WTC11 (cell line): Measurements from ENCODE around the gene BPGM.

Source experiments
- GABPB1 ChIP-seq: sonication (generic); formaldehyde crosslinking; IDR thresholded peaks from 2 replicates; pipeline ENCODE4 v1.8.1; 2023; ENCODE audit warnings: mild to moderate bottlenecking, missing genetic modification reagents
- MYBL2 ChIP-seq: sonication (generic); formaldehyde crosslinking; IDR thresholded peaks from 2 replicates; pipeline ENCODE4 v1.8.1; 2023; ENCODE audit warnings: mild to moderate bottlenecking, moderate library complexity, missing genetic modification reagents
- NFATC4 ChIP-seq: fragments of 250-450 bp; sonication (Bioruptor Pico); IDR thresholded peaks from 2 replicates; pipeline ENCODE4 v1.9.0; 2021; ENCODE audit warnings: mild to moderate bottlenecking
- NR2C2 ChIP-seq: sonication (generic); formaldehyde crosslinking; IDR thresholded peaks from 2 replicates; pipeline ENCODE4 v1.8.0; 2022; ENCODE audit warnings: mild to moderate bottlenecking, missing genetic modification reagents
- PRRX2 ChIP-seq: fragments of 250-450 bp; sonication (Bioruptor Pico); IDR thresholded peaks from 2 replicates; pipeline ENCODE4 v1.8.0; 2021; ENCODE audit warnings: mild to moderate bottlenecking
- ZNF671 ChIP-seq: fragments of 250-450 bp; sonication (Bioruptor Pico); IDR thresholded peaks from 2 replicates; pipeline ENCODE4 v1.8.0; 2021; ENCODE audit warnings: mild to moderate bottlenecking
- TF ChIP-seq, protein P1 (sequence below): fragments of 200-600 bp; IDR thresholded peaks from 2 replicates; pipeline ENCODE4 v1.8.0; 2022; ENCODE audit warnings: antibody characterized with exemption
- TF ChIP-seq, protein P2 (sequence below): sonication (generic); formaldehyde crosslinking; IDR thresholded peaks from 2 replicates; pipeline ENCODE4 v1.8.1; 2022; ENCODE audit warnings: missing genetic modification reagents, borderline replicate concordance
- TF ChIP-seq, protein P3 (sequence below): fragments of 250-450 bp; sonication (Bioruptor Pico); conservative IDR thresholded peaks from 2 replicates; pipeline ENCODE4 v1.9.0; 2021; ENCODE audit warnings: mild to moderate bottlenecking
- TF ChIP-seq, protein P4 (sequence below): sonication (generic); formaldehyde crosslinking; IDR thresholded peaks from 2 replicates; pipeline ENCODE4 v1.8.0; 2022; ENCODE audit warnings: mild to moderate bottlenecking, missing genetic modification reagents
- TF ChIP-seq, protein P5 (sequence below): sonication (generic); formaldehyde crosslinking; IDR thresholded peaks from 2 replicates; pipeline ENCODE4 v1.8.1; 2022; ENCODE audit warnings: mild to moderate bottlenecking, moderate library complexity, missing genetic modification reagents
- TF ChIP-seq, protein P6 (sequence below): sonication (generic); formaldehyde crosslinking; IDR thresholded peaks from 2 replicates; pipeline ENCODE4 v1.8.1; 2022; ENCODE audit warnings: low read depth, missing genetic modification reagents, borderline replicate concordance
- TF ChIP-seq, protein P7 (sequence below): fragments of 250-450 bp; sonication (Bioruptor Pico); IDR thresholded peaks from 2 replicates; pipeline ENCODE4 v2.1.2; 2022; ENCODE audit warnings: mild to moderate bottlenecking, moderate library complexity

DNA sequence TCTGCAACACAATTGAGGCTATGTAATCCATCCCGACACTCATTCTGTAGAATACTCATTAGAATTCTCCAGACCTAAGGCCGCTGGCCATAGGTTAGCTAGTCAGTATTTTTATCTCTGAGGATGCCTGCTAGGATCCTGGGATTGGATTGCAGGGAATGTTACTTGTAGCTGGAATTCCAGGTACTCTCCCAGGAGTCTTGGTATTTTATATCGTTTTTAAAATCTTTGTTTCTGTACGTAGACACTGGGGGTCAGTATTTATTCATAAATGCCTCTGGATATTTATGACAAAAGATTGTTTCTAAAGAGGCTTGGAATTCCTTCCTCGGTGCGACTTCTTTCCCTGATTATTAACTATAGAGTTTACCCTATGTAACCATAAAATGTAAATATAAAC lies 40.1 kb downstream of the BPGM start:
- TF ChIP-seq, protein P1, sequence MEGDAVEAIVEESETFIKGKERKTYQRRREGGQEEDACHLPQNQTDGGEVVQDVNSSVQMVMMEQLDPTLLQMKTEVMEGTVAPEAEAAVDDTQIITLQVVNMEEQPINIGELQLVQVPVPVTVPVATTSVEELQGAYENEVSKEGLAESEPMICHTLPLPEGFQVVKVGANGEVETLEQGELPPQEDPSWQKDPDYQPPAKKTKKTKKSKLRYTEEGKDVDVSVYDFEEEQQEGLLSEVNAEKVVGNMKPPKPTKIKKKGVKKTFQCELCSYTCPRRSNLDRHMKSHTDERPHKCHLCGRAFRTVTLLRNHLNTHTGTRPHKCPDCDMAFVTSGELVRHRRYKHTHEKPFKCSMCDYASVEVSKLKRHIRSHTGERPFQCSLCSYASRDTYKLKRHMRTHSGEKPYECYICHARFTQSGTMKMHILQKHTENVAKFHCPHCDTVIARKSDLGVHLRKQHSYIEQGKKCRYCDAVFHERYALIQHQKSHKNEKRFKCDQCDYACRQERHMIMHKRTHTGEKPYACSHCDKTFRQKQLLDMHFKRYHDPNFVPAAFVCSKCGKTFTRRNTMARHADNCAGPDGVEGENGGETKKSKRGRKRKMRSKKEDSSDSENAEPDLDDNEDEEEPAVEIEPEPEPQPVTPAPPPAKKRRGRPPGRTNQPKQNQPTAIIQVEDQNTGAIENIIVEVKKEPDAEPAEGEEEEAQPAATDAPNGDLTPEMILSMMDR = no peak
- TF ChIP-seq, protein P2, sequence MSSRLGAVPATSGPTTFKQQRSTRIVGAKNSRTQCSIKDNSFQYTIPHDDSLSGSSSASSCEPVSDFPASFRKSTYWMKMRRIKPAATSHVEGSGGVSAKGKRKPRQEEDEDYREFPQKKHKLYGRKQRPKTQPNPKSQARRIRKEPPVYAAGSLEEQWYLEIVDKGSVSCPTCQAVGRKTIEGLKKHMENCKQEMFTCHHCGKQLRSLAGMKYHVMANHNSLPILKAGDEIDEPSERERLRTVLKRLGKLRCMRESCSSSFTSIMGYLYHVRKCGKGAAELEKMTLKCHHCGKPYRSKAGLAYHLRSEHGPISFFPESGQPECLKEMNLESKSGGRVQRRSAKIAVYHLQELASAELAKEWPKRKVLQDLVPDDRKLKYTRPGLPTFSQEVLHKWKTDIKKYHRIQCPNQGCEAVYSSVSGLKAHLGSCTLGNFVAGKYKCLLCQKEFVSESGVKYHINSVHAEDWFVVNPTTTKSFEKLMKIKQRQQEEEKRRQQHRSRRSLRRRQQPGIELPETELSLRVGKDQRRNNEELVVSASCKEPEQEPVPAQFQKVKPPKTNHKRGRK (CRISPR knock-in tag) = no peak
- TF ChIP-seq NR2C2 (CRISPR knock-in tag) (no peak), NFATC4 (no peak), GABPB1 (CRISPR knock-in tag) (no peak), ZNF671 (CRISPR knock-in tag) (no peak), PRRX2 (CRISPR knock-in tag) (no peak), MYBL2 (CRISPR knock-in tag) (no peak)
- TF ChIP-seq, protein P3, sequence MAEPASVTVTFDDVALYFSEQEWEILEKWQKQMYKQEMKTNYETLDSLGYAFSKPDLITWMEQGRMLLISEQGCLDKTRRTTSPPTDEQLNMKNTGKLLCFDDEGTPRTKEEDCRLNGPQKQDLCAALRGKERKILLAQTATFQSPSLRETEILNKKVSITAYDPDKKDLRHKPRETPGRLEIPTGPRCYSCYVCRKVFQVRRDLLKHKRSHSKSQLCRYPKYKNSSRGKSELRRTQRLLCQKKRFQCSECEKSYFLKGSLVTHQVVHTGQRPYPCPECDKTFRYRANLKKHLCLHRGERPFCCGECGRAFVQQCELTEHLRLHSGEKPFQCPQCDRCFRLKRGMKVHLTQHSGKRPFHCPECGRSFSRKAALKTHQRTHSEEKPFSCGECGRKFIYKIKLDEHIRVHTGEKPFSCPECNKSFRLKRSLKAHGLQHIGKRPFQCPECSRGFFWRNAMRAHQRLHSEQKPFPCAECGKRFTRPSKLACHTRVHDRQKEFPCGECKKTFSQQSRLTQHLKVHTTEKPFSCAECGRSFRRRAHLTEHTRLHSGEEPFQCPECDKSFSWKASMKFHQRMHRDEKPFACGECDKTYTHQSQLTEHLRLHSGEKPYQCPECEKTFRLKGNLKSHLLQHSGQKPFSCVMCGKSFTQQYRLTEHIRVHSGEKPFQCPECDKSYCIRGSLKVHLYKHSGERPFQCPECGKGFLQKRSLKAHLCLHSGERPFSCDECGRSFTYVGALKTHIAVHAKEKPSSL (CRISPR knock-in tag) = no peak
- TF ChIP-seq, protein P4, sequence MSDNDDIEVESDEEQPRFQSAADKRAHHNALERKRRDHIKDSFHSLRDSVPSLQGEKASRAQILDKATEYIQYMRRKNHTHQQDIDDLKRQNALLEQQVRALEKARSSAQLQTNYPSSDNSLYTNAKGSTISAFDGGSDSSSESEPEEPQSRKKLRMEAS (CRISPR knock-in tag) = no peak
- TF ChIP-seq, protein P5, sequence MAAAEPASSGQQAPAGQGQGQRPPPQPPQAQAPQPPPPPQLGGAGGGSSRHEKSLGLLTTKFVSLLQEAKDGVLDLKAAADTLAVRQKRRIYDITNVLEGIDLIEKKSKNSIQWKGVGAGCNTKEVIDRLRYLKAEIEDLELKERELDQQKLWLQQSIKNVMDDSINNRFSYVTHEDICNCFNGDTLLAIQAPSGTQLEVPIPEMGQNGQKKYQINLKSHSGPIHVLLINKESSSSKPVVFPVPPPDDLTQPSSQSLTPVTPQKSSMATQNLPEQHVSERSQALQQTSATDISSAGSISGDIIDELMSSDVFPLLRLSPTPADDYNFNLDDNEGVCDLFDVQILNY (CRISPR knock-in tag) = no peak
- TF ChIP-seq, protein P6, sequence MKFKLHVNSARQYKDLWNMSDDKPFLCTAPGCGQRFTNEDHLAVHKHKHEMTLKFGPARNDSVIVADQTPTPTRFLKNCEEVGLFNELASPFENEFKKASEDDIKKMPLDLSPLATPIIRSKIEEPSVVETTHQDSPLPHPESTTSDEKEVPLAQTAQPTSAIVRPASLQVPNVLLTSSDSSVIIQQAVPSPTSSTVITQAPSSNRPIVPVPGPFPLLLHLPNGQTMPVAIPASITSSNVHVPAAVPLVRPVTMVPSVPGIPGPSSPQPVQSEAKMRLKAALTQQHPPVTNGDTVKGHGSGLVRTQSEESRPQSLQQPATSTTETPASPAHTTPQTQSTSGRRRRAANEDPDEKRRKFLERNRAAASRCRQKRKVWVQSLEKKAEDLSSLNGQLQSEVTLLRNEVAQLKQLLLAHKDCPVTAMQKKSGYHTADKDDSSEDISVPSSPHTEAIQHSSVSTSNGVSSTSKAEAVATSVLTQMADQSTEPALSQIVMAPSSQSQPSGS (CRISPR knock-in tag) = no peak
- TF ChIP-seq, protein P7, sequence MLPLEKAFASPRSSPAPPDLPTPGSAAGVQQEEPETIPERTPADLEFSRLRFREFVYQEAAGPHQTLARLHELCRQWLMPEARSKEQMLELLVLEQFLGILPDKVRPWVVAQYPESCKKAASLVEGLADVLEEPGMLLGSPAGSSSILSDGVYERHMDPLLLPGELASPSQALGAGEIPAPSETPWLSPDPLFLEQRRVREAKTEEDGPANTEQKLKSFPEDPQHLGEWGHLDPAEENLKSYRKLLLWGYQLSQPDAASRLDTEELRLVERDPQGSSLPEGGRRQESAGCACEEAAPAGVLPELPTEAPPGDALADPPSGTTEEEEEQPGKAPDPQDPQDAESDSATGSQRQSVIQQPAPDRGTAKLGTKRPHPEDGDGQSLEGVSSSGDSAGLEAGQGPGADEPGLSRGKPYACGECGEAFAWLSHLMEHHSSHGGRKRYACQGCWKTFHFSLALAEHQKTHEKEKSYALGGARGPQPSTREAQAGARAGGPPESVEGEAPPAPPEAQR (CRISPR knock-in tag) = no peak
